Hepatocyte (in vitro differentiated cells): Measurements from ENCODE around the gene ELAC2.

ENCODE experiments used
- EZH2 ChIP-seq: fragments of 200-600 bp; sonication (generic); IDR thresholded peaks from 2 replicates; pipeline ENCODE4 v1.6.1; 2016; ENCODE audit warnings: antibody characterized with exemption, mild to moderate bottlenecking, borderline replicate concordance
- EZH2phosphoT487 ChIP-seq: fragments of 200-600 bp; sonication (generic); IDR thresholded peaks from one replicate; pipeline ENCODE4 v1.6.1; 2018; ENCODE audit warnings: antibody characterized with exemption, mild to moderate bottlenecking, low read depth, moderate library complexity; ENCODE audit not compliant: unreplicated experiment, severe bottlenecking
- TF ChIP-seq, protein P1 (sequence below): fragments of 200-600 bp; sonication (generic); IDR thresholded peaks from 2 replicates; pipeline ENCODE4 v1.5.1; 2016; ENCODE audit warnings: antibody characterized with exemption, mild to moderate bottlenecking; ENCODE audit not compliant: poor library complexity

DNA sequence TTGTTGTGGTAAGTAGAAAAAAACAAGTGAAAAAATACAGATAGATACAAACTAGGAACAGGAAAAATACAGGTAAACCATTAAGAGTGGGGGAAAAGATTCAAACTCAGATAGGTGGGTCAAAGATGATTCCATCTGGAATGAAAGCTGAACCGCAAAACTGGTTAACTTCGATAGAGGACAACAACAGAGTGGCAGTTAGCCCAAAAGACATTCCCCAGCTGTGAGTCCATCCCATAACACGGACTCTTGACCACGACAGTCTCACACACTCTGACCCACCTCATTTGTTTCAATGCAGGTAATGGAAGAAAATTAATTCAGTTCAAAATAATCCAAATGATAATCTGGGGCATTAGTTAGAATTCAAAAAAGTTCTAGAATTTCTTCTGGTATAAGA is 13.5 kb downstream of the ELAC2 start:
- TF ChIP-seq EZH2 (no peak), EZH2phosphoT487 (no peak)
- TF ChIP-seq, protein P1, sequence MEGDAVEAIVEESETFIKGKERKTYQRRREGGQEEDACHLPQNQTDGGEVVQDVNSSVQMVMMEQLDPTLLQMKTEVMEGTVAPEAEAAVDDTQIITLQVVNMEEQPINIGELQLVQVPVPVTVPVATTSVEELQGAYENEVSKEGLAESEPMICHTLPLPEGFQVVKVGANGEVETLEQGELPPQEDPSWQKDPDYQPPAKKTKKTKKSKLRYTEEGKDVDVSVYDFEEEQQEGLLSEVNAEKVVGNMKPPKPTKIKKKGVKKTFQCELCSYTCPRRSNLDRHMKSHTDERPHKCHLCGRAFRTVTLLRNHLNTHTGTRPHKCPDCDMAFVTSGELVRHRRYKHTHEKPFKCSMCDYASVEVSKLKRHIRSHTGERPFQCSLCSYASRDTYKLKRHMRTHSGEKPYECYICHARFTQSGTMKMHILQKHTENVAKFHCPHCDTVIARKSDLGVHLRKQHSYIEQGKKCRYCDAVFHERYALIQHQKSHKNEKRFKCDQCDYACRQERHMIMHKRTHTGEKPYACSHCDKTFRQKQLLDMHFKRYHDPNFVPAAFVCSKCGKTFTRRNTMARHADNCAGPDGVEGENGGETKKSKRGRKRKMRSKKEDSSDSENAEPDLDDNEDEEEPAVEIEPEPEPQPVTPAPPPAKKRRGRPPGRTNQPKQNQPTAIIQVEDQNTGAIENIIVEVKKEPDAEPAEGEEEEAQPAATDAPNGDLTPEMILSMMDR = no peak
